ACHN (cell line): Measurements from ENCODE around the gene OR10K1.
A peak's percentile ranks its signal among the peaks of the same experiment; 100 is the strongest.
"Not testable (repeated sequence)": the region's sequence is repeated elsewhere in the genome, so short reads cannot be mapped to it uniquely, and the experiment has no call there.

Source experiments
- DNase-seq: peaks from one replicate; pipeline ENCODE4 v3.0.0-alpha.2; 2015
- in situ Hi-C: cut with HindIII; loops from 2 replicates; pipeline ENCODE4 v1.10.0; 2017; ENCODE audit warnings: low sequenced_read_pairs, low pct_ligation_motif_present, low pct_unique_long_range_greater_than_20kb

The OR10K1 gene, protein sequence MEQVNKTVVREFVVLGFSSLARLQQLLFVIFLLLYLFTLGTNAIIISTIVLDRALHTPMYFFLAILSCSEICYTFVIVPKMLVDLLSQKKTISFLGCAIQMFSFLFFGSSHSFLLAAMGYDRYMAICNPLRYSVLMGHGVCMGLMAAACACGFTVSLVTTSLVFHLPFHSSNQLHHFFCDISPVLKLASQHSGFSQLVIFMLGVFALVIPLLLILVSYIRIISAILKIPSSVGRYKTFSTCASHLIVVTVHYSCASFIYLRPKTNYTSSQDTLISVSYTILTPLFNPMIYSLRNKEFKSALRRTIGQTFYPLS

GRCh38 chr1:158461534-158461933 lies at the start of gene OR10K1:
Gene OR10K1, plus strand, starts transcription at chr1:158461834. Its CDS starts 3,728 bp downstream, at chr1:158465562.
- in situ Hi-C loops: no loop called here

DNA sequence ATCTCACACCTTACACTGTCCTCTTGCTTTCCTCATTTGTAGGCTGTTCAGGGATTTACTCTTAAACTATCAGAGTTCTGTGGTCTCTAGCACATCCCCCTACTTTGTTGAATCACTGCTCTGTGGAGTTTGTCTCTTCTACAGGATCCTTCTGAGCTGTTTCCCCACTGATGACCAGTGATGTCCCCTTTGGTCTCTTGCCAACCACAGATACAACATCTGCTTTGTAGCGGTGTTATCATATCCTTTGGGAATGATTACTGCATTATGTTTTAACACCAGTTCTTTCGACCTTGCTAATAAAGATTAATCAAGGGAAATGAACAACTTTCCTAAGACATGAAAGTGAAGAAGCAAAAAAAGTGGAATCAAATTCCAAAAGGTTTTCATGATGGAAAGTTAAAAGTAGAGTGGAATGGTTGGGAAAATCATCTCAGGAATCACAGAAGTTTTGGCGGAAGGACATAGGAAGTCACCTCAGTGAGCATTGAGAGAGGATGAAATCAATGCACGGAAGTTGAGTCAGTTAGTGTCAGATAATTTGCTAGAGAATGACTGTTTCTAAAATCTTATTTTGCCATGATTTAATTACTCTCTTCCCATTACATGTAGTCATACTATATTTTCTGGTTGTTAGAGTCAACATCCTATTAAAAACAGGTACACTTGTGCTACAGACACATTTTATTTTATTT lies 46.8 kb upstream of the OR10K1 start:
- in situ Hi-C loops: no loop called here
- no peak for DNase-seq

More at GRCh38 chr1:158461534-158461933, at the start of gene OR10K1:
- no peak for DNase-seq

GRCh38 chr1:158417586-158417985 lies 44.0 kb upstream of the OR10K1 start:
- DNase-seq: no peak
- in situ Hi-C loops: no loop called here

DNA sequence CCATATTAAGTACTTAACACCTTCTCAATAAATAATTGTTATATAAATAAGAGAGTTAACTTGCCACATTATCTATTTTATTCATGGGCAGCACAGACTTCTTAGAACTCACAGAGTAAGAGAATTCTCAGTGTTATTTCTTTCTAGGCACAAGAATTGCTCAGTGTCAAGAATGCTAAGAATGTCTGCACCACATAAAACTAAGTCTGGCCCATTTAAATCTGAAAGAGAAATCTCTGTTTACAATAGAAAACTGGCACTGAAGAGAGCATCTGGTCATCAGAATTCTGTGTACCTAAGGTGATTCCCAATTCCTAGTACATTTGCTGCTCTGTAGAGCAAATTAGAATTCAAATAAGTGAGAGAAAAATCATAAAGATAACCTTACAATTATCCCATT lies 39.4 kb upstream of the OR10K1 start:
- no peak for DNase-seq
- in situ Hi-C loops: no loop called here

DNA sequence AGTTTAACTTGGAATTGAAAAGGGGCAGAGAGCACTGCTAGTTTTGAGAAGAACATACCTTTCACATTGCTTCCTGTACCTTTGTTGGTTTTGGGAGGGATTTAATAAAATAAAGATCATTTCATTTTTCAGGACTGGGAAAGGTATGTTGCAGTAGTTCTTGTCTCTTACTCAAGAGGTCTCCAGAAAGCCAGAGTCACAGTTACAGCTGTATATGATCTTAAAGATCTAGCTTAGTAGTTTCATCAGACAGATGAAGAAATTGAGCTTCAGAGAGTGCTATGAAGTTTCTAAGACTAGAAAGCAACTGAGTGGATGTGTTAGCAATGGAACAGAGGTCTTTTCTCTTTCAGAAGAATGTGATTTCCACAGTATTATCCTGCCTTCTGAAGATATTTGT lies 36.6 kb upstream of the OR10K1 start:
- in situ Hi-C loops: no loop called here
- no peak for DNase-seq

- in situ Hi-C loops: no loop called here
- no peak for DNase-seq
Measured at GRCh38 chr1:158426137-158426536, 35.5 kb upstream of the OR10K1 start, which contains the start of gene OR10K2. Gene OR10K2, minus strand, starts transcription at chr1:158426237. Its CDS starts 5,371 bp downstream, at chr1:158420866.

GRCh38 chr1:158430163-158430562 lies 31.5 kb upstream of the OR10K1 start:
- in situ Hi-C loops: not testable (repeated sequence)

DNA sequence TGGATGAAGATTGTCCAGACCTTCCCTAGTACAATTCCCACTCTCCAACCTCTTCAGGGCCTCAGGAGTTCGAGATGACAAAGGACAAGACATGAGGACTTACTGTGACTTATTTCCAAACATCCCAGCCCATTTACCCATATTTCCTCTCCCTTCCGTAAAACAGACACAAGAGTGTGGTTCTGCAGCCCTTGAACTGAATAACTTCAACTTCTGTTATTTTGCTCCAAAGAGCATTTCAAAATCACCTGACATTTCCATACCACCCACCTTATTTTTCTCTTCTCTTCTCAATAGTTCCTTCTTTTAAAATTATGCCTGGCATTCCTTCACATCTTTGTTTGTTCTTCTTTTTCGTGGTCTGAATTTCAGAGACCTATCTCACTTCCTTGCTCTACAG lies 26.9 kb upstream of the OR10K1 start:
- in situ Hi-C loops: no loop called here
- no peak for DNase-seq

More at GRCh38 chr1:158430163-158430562, 31.5 kb upstream of the OR10K1 start:
- not testable (repeated sequence) for DNase-seq

GRCh38 chr1:158445376-158445775 lies 16.3 kb upstream of the OR10K1 start:
- in situ Hi-C loops: no loop called here

GRCh38 chr1:158454537-158454936 lies 7.1 kb upstream of the OR10K1 start:
- DNase-seq: no peak
- in situ Hi-C loops: no loop called here

More at GRCh38 chr1:158445376-158445775, 16.3 kb upstream of the OR10K1 start:
- DNase-seq: no peak

GRCh38 chr1:158457246-158457645 lies 4.4 kb upstream of the OR10K1 start:
- DNase-seq: no peak
- in situ Hi-C loops: no loop called here

DNA sequence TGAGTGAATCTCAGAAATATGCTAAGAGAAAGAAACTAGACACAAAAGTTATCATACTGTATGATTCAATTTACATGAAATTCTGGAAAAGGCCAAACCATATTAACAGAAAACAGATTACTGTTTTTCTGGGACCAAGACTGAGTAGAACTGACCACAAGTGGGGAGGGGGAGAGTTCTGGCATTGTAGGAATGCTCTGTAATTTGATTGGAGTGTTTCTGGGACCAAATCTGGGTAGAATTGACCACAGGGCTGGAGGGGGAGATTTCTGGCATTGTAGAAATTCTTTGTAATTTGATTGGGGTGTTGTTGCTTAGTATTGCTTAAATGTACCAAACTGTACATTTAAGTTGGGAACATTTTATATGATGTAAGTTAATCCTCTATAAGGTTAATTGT lies 3.4 kb upstream of the OR10K1 start:
- no peak for DNase-seq
- in situ Hi-C loops: no loop called here

DNA sequence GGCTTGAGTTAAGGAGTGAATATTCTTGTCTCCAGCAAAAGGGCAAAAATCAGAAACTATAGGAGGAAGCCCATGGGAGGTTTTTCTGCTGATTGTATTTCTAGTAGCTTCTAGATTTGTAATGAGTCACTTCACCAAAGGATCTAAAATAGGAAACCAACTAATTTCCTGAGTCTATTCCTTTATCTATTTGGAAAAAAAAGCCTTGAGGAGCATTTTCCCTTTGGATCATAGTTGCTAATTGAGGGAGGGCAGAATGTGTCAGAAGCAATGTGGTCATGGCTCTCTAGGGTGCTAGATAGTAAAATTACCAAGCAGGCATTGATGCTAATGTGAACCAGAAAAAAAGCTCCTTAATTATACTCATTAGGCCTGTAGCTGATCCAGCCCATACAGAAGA lies 10.3 kb downstream of the OR10K1 start, which contains the start of gene OR10R2:
Gene OR10R2, plus strand, starts transcription at position 301 of the 400 bp plus-strand sequence. CDS start 106 bp downstream, outside the sequence.
- in situ Hi-C loops: no loop called here
- no peak for DNase-seq

DNA sequence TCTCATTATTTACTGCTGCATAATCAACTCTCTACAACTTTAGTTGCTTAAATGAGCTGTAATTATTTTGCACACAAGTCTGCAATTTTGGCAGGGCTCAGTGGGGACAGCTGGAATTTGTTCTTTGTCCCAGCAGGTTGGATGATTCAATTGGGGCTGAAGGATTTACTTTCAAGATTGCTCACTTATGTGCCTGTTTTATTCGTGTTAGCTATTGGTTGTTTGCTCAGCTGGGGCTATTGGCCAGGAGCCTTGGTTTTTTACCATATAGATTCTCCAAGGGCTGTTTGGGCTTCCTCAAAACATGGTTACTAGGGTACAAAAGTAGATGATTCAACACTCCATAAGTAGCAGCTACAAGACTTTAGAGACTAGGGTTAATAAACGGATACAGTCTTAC lies 23.8 kb downstream of the OR10K1 start:
- no peak for DNase-seq
- in situ Hi-C loops: no loop called here

DNA sequence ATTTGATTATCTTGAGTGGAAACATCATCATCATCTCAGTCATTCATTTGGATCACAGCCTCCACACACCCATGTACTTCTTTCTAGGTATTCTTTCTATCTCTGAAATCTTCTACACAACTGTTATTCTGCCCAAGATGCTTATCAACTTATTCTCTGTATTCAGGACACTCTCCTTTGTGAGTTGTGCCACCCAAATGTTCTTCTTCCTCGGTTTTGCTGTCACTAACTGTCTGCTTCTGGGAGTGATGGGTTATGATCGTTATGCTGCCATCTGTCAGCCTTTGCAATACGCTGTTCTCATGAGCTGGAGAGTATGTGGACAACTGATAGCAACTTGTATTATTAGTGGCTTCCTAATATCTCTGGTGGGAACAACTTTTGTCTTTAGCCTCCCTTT lies 29.7 kb downstream of the OR10K1 start:
- DNase-seq: no peak
- in situ Hi-C loops: no loop called here

- DNase-seq: no peak
- in situ Hi-C loops: no loop called here
Measured at GRCh38 chr1:158493054-158493453, 31.4 kb downstream of the OR10K1 start.

DNA sequence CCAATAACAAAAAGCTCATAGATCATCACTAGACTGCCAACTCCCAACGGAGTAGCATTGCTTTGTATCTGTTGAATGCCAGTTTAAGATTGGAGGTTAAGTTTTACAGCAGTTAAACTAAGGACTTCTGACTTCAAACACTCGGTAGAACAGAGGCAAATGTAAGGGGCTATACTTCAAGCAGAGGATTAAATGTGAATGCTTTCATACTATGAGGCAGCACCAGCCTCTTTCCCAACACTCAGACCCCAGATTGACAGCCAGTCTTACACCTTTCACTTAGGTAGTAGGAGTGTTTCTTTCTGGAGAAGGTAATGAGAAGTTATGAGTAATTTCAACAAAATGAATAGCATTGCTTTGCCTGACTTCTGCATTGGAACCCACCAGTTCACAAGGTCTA lies 33.2 kb downstream of the OR10K1 start:
- in situ Hi-C loops: no loop called here
- no peak for DNase-seq

DNA sequence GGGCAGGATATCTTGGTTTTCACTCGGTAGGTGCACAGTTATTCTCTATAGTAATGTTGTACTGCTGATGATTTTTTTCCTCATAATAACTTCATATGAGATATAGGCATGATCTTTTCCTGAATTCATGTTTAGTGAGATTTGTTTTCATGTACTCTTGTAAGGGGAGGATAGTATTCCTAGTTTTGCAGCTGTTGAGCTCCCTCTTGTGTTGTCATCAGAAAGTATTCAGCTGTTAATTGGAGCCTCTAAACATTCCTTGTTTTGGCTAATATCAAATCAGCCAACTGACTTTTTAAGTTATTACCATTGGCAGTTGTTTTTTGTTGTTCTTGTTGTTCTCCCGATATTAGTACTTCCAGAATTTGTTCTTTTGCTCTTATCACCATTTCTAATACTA lies 34.7 kb downstream of the OR10K1 start:
- in situ Hi-C loops: no loop called here
- DNase-seq: peak; percentile 36

GRCh38 chr1:158506369-158506987 lies 44.8 kb downstream of the OR10K1 start:
- in situ Hi-C loops: no loop called here
- DNase-seq: peak; percentile 60
